ENCODE measurements around the gene JARID2. TPM values are rescaled to one million over a fixed set of nuclear protein-coding genes. Genes with fewer than 3 reads are reported as not detected.
A peak's percentile ranks its signal among the peaks of the same experiment; 100 is the strongest.
"Not testable (repeated sequence)": the region's sequence is repeated elsewhere in the genome, so short reads cannot be mapped to it uniquely, and the experiment has no call there.

The JARID2 gene
- total and polyA plus RNA-seq, 4 donors: 15.4 to 25.5 (median 23.1) TPM

DNA sequence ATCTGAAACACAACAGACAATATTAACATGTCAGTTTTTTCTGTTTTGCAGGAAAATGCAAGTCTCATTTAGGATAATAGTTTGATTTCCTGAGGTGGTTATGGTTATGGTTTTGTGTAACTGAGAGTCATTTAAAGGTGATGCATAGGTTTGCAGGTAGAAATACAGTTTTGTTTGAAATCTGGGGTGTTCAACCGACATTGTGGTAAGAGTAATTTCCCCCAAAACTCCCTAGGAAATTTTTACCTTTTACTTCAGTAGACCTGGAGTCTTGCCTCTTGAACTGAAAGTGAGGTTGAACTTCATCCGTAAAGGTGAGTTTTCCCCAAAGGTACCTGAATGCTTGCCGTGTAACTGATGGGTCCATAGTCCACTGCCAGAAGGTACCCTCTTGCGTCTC is 71.4 kb downstream of the JARID2 start:
- peaks cover 12% of the 10 kb centered on the region for H3K4me1 ChIP-seq (ENCODE audit: control insufficient read depth, insufficient read depth, low read length)
- H3K9me3 ChIP-seq (ENCODE audit: control insufficient read depth, insufficient read depth, low read length): no peaks in the 10 kb centered on the region
- no peak for DNase-seq (ENCODE audit: low read depth in 4 of 6, low spot score in 6 of 6)
- H3K36me3 ChIP-seq (ENCODE audit: control insufficient read depth, insufficient read depth, low read length): no peaks in the 10 kb centered on the region
- WGBS (ENCODE audit: insufficient coverage): 98% methylated on average over 4 of the region's 4 CpGs
- H3K27ac ChIP-seq (ENCODE audit: low read depth, low read length): no peak overlapping the region
- no peaks in the 10 kb centered on the region for H3K27me3 ChIP-seq (ENCODE audit: control insufficient read depth, insufficient read depth, low read length)
- H3K4me3 ChIP-seq (ENCODE audit: low read depth, low read length): no peak overlapping the region

DNA sequence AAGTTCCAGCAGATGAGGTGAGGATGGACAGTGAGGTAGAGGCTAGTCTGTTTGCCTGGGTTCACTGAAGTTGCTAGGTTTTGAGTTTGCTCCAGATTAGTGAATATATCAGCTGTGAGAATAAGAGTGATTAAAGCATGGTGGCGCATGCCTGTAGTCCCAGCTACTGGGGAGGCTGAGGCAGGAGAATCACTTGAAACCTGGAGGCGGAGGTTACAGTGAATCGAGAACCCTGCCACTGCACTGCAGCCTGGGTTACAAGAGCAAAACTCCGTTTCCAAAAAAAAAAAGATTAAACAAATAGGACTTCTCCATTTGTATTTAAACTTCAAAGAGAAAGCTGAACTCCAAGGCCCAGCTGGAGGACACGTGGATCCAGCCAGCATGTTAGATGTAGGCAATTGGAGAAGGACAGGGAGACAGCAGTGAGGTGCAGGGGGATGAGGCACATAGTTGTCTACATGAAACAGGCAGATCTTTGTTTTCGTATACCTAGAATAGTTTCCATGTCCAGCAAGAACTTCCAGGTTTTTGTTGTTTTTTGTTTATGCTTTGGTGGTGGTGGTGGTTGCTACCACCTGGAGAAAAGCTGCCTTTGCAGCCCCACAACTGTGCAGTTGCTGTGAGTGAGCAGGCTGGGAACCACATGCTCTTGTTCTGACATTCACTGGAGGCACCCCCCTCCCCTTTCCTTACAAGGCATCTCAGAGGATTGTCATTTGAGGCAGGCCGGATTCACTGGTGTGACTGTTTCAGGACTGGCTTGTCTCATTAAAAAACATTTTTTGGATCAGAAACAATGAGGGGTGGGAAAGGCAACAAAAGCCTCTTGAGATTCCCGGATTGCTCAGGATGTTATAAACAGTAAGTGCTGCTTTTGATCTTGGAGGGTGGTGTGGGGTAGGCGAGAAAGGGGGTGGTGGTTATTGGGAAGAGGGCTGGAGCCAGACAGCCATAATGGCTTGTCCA is 72.3 kb downstream of the JARID2 start:
- DNase-seq (ENCODE audit: low read depth in 4 of 6, low spot score in 6 of 6): peak in 2 of 6 donors; percentile 45 to 48
- Histone ChIP-seq H3K4me1 (ENCODE audit: control insufficient read depth, insufficient read depth, low read length) (peaks cover 8% of the 10 kb centered on the region), H3K36me3 (ENCODE audit: control insufficient read depth, insufficient read depth, low read length) (no peaks in the 10 kb centered on the region), H3K9me3 (ENCODE audit: control insufficient read depth, insufficient read depth, low read length) (no peaks in the 10 kb centered on the region), H3K4me3 (ENCODE audit: low read depth, low read length) (no peak overlapping the region), H3K27ac (ENCODE audit: low read depth, low read length) (no peak overlapping the region), H3K27me3 (ENCODE audit: control insufficient read depth, insufficient read depth, low read length) (no peaks in the 10 kb centered on the region)
- WGBS (ENCODE audit: insufficient coverage): 35% methylated on average over 6 of the region's 9 CpGs

DNA sequence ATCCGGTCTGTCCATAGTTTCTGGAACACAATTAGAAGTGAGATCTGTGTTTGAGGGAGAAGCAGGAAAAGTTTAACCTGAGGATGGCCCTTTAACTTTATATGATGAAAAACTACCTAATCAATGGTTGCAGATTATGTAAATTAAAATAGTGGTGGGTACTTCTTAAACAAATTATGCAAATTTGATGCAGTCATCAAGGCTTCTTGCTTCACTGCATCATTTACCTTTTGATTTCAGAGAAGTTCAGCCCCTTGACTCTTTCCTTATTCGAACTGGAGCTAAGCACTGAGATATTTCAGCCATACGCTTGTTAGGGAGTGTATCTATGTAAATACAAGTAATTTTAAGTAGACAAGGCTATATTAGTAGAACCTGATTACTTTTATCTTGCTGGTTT is 73.8 kb downstream of the JARID2 start:
- Histone ChIP-seq H3K36me3 (ENCODE audit: control insufficient read depth, insufficient read depth, low read length) (no peaks in the 10 kb centered on the region), H3K4me3 (ENCODE audit: low read depth, low read length) (no peak overlapping the region), H3K9me3 (ENCODE audit: control insufficient read depth, insufficient read depth, low read length) (no peaks in the 10 kb centered on the region), H3K4me1 (ENCODE audit: control insufficient read depth, insufficient read depth, low read length) (no peaks in the 10 kb centered on the region), H3K27ac (ENCODE audit: low read depth, low read length) (no peak overlapping the region), H3K27me3 (ENCODE audit: control insufficient read depth, insufficient read depth, low read length) (no peaks in the 10 kb centered on the region)
- DNase-seq (ENCODE audit: low read depth in 4 of 6, low spot score in 6 of 6): no peak
- 100% methylated on average over 1 of the region's 3 CpGs for WGBS (ENCODE audit: insufficient coverage)

DNA sequence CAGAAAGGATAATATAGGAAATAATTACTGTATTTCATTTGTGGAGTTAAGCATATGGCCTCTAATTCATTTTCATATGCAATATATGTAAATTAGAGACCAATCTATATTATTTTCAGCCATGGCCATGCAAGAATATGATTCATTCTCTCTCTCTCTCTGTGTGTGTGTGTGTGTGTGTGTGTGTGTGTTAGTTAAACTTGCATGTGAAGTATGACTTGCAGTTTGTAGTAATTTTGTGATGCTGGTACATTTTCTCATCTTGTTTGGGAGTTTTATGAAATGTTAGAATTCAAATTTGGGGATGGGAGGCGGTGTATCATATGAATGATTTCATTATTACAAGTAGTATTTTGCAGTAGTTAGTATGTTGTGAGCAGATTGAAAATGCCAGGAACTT is 74.8 kb downstream of the JARID2 start:
- Histone ChIP-seq H3K36me3 (ENCODE audit: control insufficient read depth, insufficient read depth, low read length) (no peaks in the 10 kb centered on the region), H3K4me1 (ENCODE audit: control insufficient read depth, insufficient read depth, low read length) (no peaks in the 10 kb centered on the region), H3K27me3 (ENCODE audit: control insufficient read depth, insufficient read depth, low read length) (no peaks in the 10 kb centered on the region), H3K27ac (ENCODE audit: low read depth, low read length) (no peak overlapping the region), H3K9me3 (ENCODE audit: control insufficient read depth, insufficient read depth, low read length) (no peaks in the 10 kb centered on the region), H3K4me3 (ENCODE audit: low read depth, low read length) (no peak overlapping the region)
- DNase-seq (ENCODE audit: low read depth in 4 of 6, low spot score in 6 of 6): no peak
- WGBS (ENCODE audit: insufficient coverage): no CpG with 5 or more reads among the region's 1 CpG

DNA sequence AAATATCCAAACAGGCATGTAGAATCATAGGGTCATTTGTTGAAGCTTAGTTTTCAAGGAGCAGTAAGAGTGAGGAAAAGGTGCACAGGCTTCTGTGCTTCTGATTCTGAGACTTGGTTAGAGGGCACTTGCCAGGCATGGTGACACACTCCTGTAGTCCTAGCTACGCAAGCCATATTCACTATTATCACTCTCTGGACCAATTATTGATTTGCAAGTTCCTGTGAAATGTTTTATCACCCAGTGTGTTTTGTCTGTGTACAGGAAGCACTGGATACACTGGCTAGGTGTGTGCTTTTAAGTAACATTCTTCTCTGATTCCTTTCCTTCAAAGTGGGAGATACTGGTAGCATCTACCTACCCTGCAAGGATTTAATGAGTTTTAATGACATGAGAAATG is 76.3 kb downstream of the JARID2 start:
- no peak overlapping the region for H3K27ac ChIP-seq (ENCODE audit: low read depth, low read length)
- WGBS (ENCODE audit: insufficient coverage): no CpG with 5 or more reads among the region's 1 CpG
- H3K27me3 ChIP-seq (ENCODE audit: control insufficient read depth, insufficient read depth, low read length): no peaks in the 10 kb centered on the region
- H3K4me1 ChIP-seq (ENCODE audit: control insufficient read depth, insufficient read depth, low read length): peaks cover 6% of the 10 kb centered on the region
- H3K9me3 ChIP-seq (ENCODE audit: control insufficient read depth, insufficient read depth, low read length): no peaks in the 10 kb centered on the region
- no peak for DNase-seq (ENCODE audit: low read depth in 4 of 6, low spot score in 6 of 6)
- no peak overlapping the region for H3K4me3 ChIP-seq (ENCODE audit: low read depth, low read length)
- no peaks in the 10 kb centered on the region for H3K36me3 ChIP-seq (ENCODE audit: control insufficient read depth, insufficient read depth, low read length)

DNA sequence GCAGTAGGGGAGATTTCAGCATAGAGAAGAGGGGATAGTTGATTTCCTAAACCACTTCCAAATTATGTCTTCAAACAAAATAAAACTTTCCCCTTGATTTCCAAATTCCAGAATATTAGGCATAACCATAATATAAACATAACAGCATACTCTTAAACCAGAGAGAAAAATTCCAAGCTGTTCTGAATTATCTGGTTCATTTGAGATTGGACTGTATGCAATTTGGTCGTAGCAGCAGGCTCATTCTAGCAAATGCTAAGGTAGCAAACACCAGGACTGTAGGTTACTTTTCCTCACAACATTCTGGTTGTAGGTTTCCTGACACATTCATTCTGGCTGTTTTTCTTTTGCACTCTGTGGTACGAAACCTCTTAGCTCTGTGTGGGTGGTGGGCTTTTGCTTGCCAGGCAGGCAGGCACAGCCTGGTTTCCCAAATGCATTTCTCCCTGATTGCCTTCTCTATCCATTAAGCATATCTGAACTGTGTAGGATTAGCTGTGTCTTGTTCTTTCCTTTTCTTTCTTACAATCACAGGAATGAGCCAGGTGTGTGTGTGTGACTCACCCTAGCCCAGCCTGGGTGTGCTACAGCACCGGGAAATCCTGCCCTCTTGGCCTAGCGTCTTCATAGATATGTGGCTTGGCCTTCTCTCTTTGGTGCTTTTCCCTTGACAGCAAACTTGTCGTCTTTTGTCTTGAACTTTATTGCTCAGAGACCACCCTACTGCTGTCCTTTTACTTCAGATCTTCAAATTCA is 77.1 kb downstream of the JARID2 start:
- H3K4me3 ChIP-seq (ENCODE audit: low read depth, low read length): no peak overlapping the region

DNA sequence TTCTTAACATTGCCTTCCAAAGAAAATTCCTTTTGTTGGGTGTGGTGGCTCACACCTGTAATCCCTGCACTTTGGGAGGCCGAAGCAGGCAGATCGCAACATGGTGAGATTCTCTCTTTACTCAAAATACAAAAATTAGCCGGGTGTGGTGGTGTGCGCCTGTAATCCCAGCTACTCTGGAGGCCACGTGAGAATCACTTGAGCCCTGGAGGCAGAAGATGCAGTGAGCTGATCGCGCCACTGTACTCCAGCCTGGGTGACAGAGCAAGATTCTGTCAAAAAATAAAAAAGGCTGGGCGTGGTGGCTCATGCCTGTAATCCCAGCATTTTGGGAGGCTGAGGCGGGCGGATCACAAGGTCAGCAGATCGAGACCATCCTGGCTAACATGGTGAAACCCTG is 77.7 kb downstream of the JARID2 start:
- not testable (repeated sequence) for H3K4me3 ChIP-seq (ENCODE audit: low read depth, low read length); H3K9me3 ChIP-seq (ENCODE audit: control insufficient read depth, insufficient read depth, low read length); H3K27me3 ChIP-seq (ENCODE audit: control insufficient read depth, insufficient read depth, low read length); DNase-seq (ENCODE audit: low read depth in 4 of 6, low spot score in 6 of 6); H3K36me3 ChIP-seq (ENCODE audit: control insufficient read depth, insufficient read depth, low read length); H3K27ac ChIP-seq (ENCODE audit: low read depth, low read length)
- H3K4me1 ChIP-seq (ENCODE audit: control insufficient read depth, insufficient read depth, low read length): peaks cover 13% of the 10 kb centered on the region
- whole genome bisulfite sequencing (ENCODE audit: insufficient coverage): 99% methylated on average over 8 of the region's 11 CpGs

More for the DNA sequence above, 77.1 kb downstream of the JARID2 start:
- Histone ChIP-seq H3K9me3 (ENCODE audit: control insufficient read depth, insufficient read depth, low read length) (no peaks in the 10 kb centered on the region), H3K36me3 (ENCODE audit: control insufficient read depth, insufficient read depth, low read length) (no peaks in the 10 kb centered on the region), H3K4me1 (ENCODE audit: control insufficient read depth, insufficient read depth, low read length) (peaks cover 11% of the 10 kb centered on the region), H3K27me3 (ENCODE audit: control insufficient read depth, insufficient read depth, low read length) (no peaks in the 10 kb centered on the region), H3K27ac (ENCODE audit: low read depth, low read length) (no peak overlapping the region)
- 78% methylated on average over 3 of the region's 5 CpGs for WGBS (ENCODE audit: insufficient coverage)
- no peak for DNase-seq (ENCODE audit: low read depth in 4 of 6, low spot score in 6 of 6)

DNA sequence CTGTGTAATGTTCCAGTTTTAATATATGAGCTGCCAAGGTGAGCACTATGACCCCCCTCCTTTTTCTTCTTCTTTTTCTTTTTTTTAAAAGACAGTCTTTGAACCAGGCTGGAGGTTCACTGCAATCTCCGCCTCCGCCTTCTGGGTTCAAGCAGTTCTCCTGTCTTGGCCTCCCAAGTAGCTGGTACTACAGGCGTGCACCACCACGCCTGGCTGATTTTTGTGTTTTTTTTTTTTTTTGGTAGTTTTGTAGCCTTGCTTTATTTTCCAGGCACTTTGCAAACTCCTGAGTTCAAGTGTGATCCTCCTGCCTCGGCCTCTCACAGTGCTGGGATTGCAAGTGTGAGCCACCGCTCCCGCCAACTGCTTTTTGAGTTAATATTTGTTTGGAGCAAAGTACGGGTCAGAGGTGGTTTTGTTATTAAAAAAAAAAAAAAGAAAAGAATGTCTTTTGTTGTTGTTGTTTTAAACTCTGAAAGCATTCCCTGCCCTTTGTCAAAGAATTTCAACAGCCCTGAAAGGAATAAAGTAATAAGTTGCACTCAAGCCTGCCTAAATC is 78.6 kb downstream of the JARID2 start:
- H3K4me3 ChIP-seq (ENCODE audit: low read depth, low read length): no peak overlapping the region
- peaks cover 15% of the 10 kb centered on the region for H3K4me1 ChIP-seq (ENCODE audit: control insufficient read depth, insufficient read depth, low read length)
- H3K9me3 ChIP-seq (ENCODE audit: control insufficient read depth, insufficient read depth, low read length): no peaks in the 10 kb centered on the region
- no peak overlapping the region for H3K27ac ChIP-seq (ENCODE audit: low read depth, low read length)
- H3K36me3 ChIP-seq (ENCODE audit: control insufficient read depth, insufficient read depth, low read length): no peaks in the 10 kb centered on the region
- WGBS (ENCODE audit: insufficient coverage): 100% methylated on average over 4 of the region's 8 CpGs
- H3K27me3 ChIP-seq (ENCODE audit: control insufficient read depth, insufficient read depth, low read length): no peaks in the 10 kb centered on the region
- no peak for DNase-seq (ENCODE audit: low read depth in 4 of 6, low spot score in 6 of 6)

DNA sequence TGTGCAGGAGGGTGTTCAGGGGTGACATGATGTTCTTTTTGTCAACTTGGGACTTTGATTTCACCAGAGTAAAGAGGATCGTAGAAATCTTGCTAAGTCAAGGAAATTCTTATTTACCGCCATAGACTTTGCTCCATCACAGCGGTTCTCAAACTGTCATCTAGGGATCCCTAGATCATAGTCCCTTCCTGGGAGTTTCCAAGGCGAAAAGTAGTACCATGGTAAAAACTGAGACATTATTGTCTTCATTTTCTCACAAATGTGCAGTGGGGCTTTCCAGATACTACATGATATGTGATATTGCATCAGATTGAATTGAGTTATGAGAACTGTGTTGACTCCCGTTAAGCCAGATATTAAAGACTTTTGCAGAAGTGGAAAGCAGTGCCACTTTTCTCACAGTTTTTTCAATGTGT is 79.7 kb downstream of the JARID2 start:
- no peak for DNase-seq (ENCODE audit: low read depth in 4 of 6, low spot score in 6 of 6)
- Histone ChIP-seq H3K4me1 (ENCODE audit: control insufficient read depth, insufficient read depth, low read length) (peaks cover 15% of the 10 kb centered on the region), H3K27me3 (ENCODE audit: control insufficient read depth, insufficient read depth, low read length) (no peaks in the 10 kb centered on the region), H3K4me3 (ENCODE audit: low read depth, low read length) (no peak overlapping the region), H3K9me3 (ENCODE audit: control insufficient read depth, insufficient read depth, low read length) (no peaks in the 10 kb centered on the region), H3K27ac (ENCODE audit: low read depth, low read length) (no peak overlapping the region), H3K36me3 (ENCODE audit: control insufficient read depth, insufficient read depth, low read length) (no peaks in the 10 kb centered on the region)
- WGBS (ENCODE audit: insufficient coverage): 100% methylated on average over 2 of the region's 5 CpGs
